Measurements from ENCODE around the gene CCKAR. TPM values are rescaled to one million over a fixed set of nuclear protein-coding genes. Genes with fewer than 3 reads are reported as not detected.
A peak's percentile ranks its signal among the peaks of the same experiment; 100 is the strongest.

CCKAR gene
- total RNA-seq, 4 donors from 2014 or later = 0.27 to 0.79 TPM; not detected in 2

DNA sequence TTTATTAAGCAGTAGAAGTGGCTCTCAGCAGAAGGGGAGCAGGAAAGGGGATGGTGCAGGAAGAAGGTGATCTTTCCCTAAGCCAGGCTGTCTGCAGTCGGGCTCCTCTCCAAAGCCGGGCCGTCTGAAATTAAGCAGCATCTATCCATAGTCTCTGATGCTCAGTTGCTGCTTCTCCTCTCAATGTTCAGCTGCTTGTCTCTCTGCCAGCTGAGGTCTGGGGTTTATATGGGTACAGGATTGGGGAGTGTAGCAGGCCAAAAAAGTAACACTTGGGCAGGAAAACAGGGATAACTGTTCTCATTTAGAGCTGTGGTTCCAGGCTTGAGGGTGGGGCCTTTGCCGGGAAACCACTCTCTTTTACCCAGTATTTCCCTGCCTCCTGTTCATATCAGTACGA is 39.2 kb upstream of the CCKAR start:
- Histone ChIP-seq H3K9me3 (no peaks in the 10 kb centered on the region), H3K27ac (peak overlapping the region in 2 of 4 donors; percentile 9 to 34), H3K4me1 (no peaks in the 10 kb centered on the region), H3K27me3 (no peaks in the 10 kb centered on the region), H3K4me3 (no peak overlapping the region), H3K36me3 (no peaks in the 10 kb centered on the region)
- in situ Hi-C loops (cut with MboI; ENCODE audit: low pct_ligation_motif_present in 1 of 4, low pct_unique_long_range_greater_than_20kb in 1 of 4, low sequenced_read_pairs in 3 of 4) (no loop called here), intact Hi-C loops (cut with DNase I; ENCODE audit: low total_unique reads) (no loop called here)
- TF ChIP-seq POLR2A (IDR thresholded peaks at IDR 0.05) (no peak), POLR2AphosphoS5 (IDR thresholded peaks at IDR 0.05) (no peak), EP300 (IDR thresholded peaks at IDR 0.05; ENCODE audit: low read depth) (no peak)
- TF ChIP-seq, protein P1, sequence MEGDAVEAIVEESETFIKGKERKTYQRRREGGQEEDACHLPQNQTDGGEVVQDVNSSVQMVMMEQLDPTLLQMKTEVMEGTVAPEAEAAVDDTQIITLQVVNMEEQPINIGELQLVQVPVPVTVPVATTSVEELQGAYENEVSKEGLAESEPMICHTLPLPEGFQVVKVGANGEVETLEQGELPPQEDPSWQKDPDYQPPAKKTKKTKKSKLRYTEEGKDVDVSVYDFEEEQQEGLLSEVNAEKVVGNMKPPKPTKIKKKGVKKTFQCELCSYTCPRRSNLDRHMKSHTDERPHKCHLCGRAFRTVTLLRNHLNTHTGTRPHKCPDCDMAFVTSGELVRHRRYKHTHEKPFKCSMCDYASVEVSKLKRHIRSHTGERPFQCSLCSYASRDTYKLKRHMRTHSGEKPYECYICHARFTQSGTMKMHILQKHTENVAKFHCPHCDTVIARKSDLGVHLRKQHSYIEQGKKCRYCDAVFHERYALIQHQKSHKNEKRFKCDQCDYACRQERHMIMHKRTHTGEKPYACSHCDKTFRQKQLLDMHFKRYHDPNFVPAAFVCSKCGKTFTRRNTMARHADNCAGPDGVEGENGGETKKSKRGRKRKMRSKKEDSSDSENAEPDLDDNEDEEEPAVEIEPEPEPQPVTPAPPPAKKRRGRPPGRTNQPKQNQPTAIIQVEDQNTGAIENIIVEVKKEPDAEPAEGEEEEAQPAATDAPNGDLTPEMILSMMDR (IDR thresholded peaks at IDR 0.05) = no peak
- DNase-seq = no peak
- 40 to 66% methylated on average over 2 to 5 of the region's 5 CpGs for WGBS, 2 donors (ENCODE audit: low coverage in 1 of 2)

DNA sequence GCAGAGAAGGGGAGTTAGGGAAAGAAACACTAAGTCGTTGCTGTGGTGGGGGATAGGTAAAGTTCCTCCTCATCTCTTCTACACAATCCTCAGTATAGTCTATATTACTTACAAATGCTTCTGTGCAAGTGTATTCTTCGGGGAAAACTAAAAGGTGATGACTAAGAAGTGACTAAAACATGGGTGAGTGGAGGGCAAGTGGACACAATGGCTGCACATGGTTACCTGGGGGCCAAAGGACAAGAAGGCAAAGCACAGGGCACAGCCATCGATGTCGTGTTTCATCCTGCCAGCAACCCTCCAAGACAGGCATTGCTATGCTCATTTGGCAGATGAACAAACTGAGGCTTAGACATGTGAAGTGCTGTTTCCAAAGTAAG is 35.5 kb upstream of the CCKAR start:
- H3K27ac ChIP-seq = no peak overlapping the region

DNA sequence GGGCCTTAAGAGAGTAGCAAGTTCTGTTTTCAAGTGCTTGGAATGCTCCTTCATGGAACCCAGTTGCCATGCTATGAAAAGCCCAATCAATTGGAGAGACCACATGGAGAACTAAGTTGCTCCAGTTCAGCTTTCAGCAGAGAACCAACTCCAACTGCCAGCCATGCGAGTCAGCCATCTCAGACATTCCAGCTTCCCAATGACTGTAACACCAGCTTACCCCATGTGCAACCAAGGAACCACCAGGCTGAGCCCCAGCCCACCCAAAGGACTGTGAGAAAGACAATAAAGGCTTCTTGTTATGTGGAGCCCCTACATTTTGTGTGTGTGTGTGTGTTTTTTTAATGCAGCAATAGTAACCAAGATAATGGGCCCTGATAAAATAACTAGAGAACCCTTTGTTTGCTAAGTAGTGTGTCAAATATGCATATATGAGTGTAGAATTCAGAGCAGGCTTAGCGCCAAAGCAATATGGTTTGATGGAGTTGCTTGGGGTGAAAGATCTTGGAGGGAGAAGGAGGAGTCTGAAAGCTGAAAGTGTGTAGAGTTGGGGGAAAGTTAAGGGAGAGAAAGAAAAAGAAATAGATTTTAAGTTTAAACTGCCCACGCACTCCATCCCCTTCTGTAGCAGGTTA is 35.0 kb upstream of the CCKAR start:
- Histone ChIP-seq H3K36me3 (no peaks in the 10 kb centered on the region), H3K27me3 (no peaks in the 10 kb centered on the region), H3K4me1 (no peaks in the 10 kb centered on the region), H3K4me3 (no peak overlapping the region), H3K27ac (no peak overlapping the region), H3K9me3 (no peaks in the 10 kb centered on the region)
- in situ Hi-C loops (cut with MboI; ENCODE audit: low pct_ligation_motif_present in 1 of 4, low pct_unique_long_range_greater_than_20kb in 1 of 4, low sequenced_read_pairs in 3 of 4) (no loop called here), intact Hi-C loops (cut with DNase I; ENCODE audit: low total_unique reads) (no loop called here)
- DNase-seq = no peak
- 92 to 100% methylated on average over 2 to 3 of the region's 3 CpGs for WGBS, 2 donors (ENCODE audit: low coverage in 1 of 2)
- TF ChIP-seq POLR2A (IDR thresholded peaks at IDR 0.05) (no peak), EP300 (IDR thresholded peaks at IDR 0.05; ENCODE audit: low read depth) (no peak), POLR2AphosphoS5 (IDR thresholded peaks at IDR 0.05) (no peak)
- TF ChIP-seq, protein P1 (IDR thresholded peaks at IDR 0.05) = no peak

More for the DNA sequence above, 35.5 kb upstream of the CCKAR start:
- Histone ChIP-seq H3K27me3 (no peaks in the 10 kb centered on the region), H3K4me3 (no peak overlapping the region), H3K36me3 (no peaks in the 10 kb centered on the region), H3K4me1 (no peaks in the 10 kb centered on the region), H3K9me3 (no peaks in the 10 kb centered on the region)
- DNase-seq = no peak
- WGBS, 2 donors (ENCODE audit: low coverage in 1 of 2) = 50 to 88% methylated on average over 2 to 4 of the region's 4 CpGs
- in situ Hi-C loops (cut with MboI; ENCODE audit: low pct_ligation_motif_present in 1 of 4, low pct_unique_long_range_greater_than_20kb in 1 of 4, low sequenced_read_pairs in 3 of 4) (no loop called here), intact Hi-C loops (cut with DNase I; ENCODE audit: low total_unique reads) (no loop called here)
- no peak for TF ChIP-seq POLR2AphosphoS5 (IDR thresholded peaks at IDR 0.05)
- TF ChIP-seq, protein P1 (IDR thresholded peaks at IDR 0.05) = no peak
- TF ChIP-seq EP300 (IDR thresholded peaks at IDR 0.05; ENCODE audit: low read depth) = no peak
- no peak for TF ChIP-seq POLR2A (IDR thresholded peaks at IDR 0.05)

DNA sequence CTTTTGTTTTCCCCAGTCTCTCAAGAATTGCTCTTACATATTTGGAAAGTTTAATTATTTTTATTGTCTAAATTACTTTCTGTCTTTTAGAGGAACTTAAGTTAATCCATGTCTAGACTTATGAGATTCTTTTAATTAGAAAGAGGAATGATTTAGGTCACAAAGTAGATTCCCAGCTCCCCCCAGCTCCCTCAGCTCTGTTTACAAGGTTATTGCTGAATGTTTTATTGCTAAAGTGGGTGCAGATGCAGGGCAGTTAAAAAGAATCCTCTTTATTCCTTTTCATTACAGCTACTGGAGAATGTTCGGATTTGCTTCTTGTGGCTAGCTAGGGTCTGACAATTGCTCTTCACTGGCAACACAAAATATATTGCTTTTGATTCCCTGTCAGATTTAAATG is 33.7 kb upstream of the CCKAR start:
- intact Hi-C loops (cut with DNase I; ENCODE audit: low total_unique reads) (no loop called here), in situ Hi-C loops (cut with MboI; ENCODE audit: low pct_ligation_motif_present in 1 of 4, low pct_unique_long_range_greater_than_20kb in 1 of 4, low sequenced_read_pairs in 3 of 4) (no loop called here)
- no peak for DNase-seq
- WGBS, 2 donors (ENCODE audit: low coverage in 1 of 2) = 45 to 62% methylated on average over 1 of the region's 1 CpG
- Histone ChIP-seq H3K27ac (no peak overlapping the region), H3K36me3 (no peaks in the 10 kb centered on the region), H3K4me1 (no peaks in the 10 kb centered on the region), H3K27me3 (no peaks in the 10 kb centered on the region), H3K9me3 (no peaks in the 10 kb centered on the region), H3K4me3 (no peak overlapping the region)
- TF ChIP-seq, protein P1 (IDR thresholded peaks at IDR 0.05) = no peak
- TF ChIP-seq POLR2AphosphoS5 (IDR thresholded peaks at IDR 0.05) = no peak
- TF ChIP-seq EP300 (IDR thresholded peaks at IDR 0.05; ENCODE audit: low read depth) = no peak
- TF ChIP-seq POLR2A (IDR thresholded peaks at IDR 0.05) = no peak

Data from transverse colon (tissue), 4 donors.